ENCODE results near the gene CYB561D2.

The CYB561D2 gene

GRCh38 chr3:50388016-50388719 lies 37.5 kb downstream of the CYB561D2 start:
- TF ChIP-seq BACH2 (CRISPR knock-in tag; IDR thresholded peaks at IDR 0.05; ENCODE audit: borderline replicate concordance) = no peak
- TF ChIP-seq ISL1 (CRISPR knock-in tag; IDR thresholded peaks at IDR 0.05) = no peak
- no peak for TF ChIP-seq ZFP30 (CRISPR knock-in tag; IDR thresholded peaks at IDR 0.05)
- TF ChIP-seq TCF4 (CRISPR knock-in tag; IDR thresholded peaks at IDR 0.05; ENCODE audit: borderline replicate concordance) = no peak; the same call in 1 of the 2 replicates
- TF ChIP-seq TOX (CRISPR knock-in tag; IDR thresholded peaks at IDR 0.05; ENCODE audit: borderline replicate concordance) = no peak
- no peak for TF ChIP-seq ARNTL (CRISPR knock-in tag; IDR thresholded peaks at IDR 0.05; ENCODE audit: borderline replicate concordance, low read depth)
- peak; percentile 65 for TF ChIP-seq ZNF70 (CRISPR knock-in tag; IDR thresholded peaks at IDR 0.05)
- no peak for TF ChIP-seq GLIS3 (CRISPR knock-in tag; IDR thresholded peaks at IDR 0.05)
- peak; percentile 69 for ATAC-seq

GRCh38 chr3:50388720-50389413 lies 38.2 kb downstream of the CYB561D2 start:
- peak; percentile 16 for ATAC-seq

GRCh38 chr3:50389414-50389767 lies 38.7 kb downstream of the CYB561D2 start:
- TF ChIP-seq ARNTL (CRISPR knock-in tag; IDR thresholded peaks at IDR 0.05; ENCODE audit: borderline replicate concordance, low read depth) (no peak), ZFP30 (CRISPR knock-in tag; IDR thresholded peaks at IDR 0.05) (no peak)
- ATAC-seq = no peak

More at GRCh38 chr3:50388720-50389413, 38.2 kb downstream of the CYB561D2 start:
- TF ChIP-seq TCF4 (CRISPR knock-in tag; IDR thresholded peaks at IDR 0.05; ENCODE audit: borderline replicate concordance) (no peak), CSDC2 (CRISPR knock-in tag; IDR thresholded peaks at IDR 0.05) (no peak), ZNF565 (CRISPR knock-in tag; conservative IDR thresholded peaks at IDR 0.05; ENCODE audit: low read depth) (no peak), ZC3H10 (CRISPR knock-in tag; IDR thresholded peaks at IDR 0.05) (no peak), ISL1 (CRISPR knock-in tag; IDR thresholded peaks at IDR 0.05) (no peak), RARB (CRISPR knock-in tag; IDR thresholded peaks at IDR 0.05) (no peak), CSRNP3 (CRISPR knock-in tag; IDR thresholded peaks at IDR 0.05) (no peak), TOX (CRISPR knock-in tag; IDR thresholded peaks at IDR 0.05; ENCODE audit: borderline replicate concordance) (no peak), PPARA (CRISPR knock-in tag; IDR thresholded peaks at IDR 0.05; ENCODE audit: borderline replicate concordance) (no peak), ESRRG (CRISPR knock-in tag; IDR thresholded peaks at IDR 0.05) (no peak), GLIS3 (CRISPR knock-in tag; IDR thresholded peaks at IDR 0.05) (no peak), ARNTL (CRISPR knock-in tag; IDR thresholded peaks at IDR 0.05; ENCODE audit: borderline replicate concordance, low read depth) (no peak), TSHZ2 (CRISPR knock-in tag; IDR thresholded peaks at IDR 0.05) (no peak), CREB5 (CRISPR knock-in tag; IDR thresholded peaks at IDR 0.05; ENCODE audit: low read depth) (no peak), ZNF8 (CRISPR knock-in tag; IDR thresholded peaks at IDR 0.05) (no peak), BACH2 (CRISPR knock-in tag; IDR thresholded peaks at IDR 0.05; ENCODE audit: borderline replicate concordance) (no peak), ZFP30 (CRISPR knock-in tag; IDR thresholded peaks at IDR 0.05) (no peak)

GRCh38 chr3:50390508-50391224 lies 40.0 kb downstream of the CYB561D2 start:
- peak; percentile 54 for ATAC-seq
- TF ChIP-seq ZNF8 (CRISPR knock-in tag; IDR thresholded peaks at IDR 0.05) (0 out of 2 replicates have a peak, but pooled peaks have one; percentile 11), ZFP3 (CRISPR knock-in tag; IDR thresholded peaks at IDR 0.05) (no peak), TCF4 (CRISPR knock-in tag; IDR thresholded peaks at IDR 0.05; ENCODE audit: borderline replicate concordance) (peak; percentile 61; the same call in 1 of the 2 replicates), TSHZ2 (CRISPR knock-in tag; IDR thresholded peaks at IDR 0.05) (peak; percentile 90)
